Stimulated activated naive B cell treated with anti-CD40 and anti-IgM and Interleukin-4, amounts not matched to agents 10 μg/mL and 1 μg/mL and 100 μg/mL, for 72 hours (primary cell): ENCODE results near the gene DNASE2B.

Source experiments
- ATAC-seq, 2 donors: fragments of 150-1000 bp; cut with Tn5 transposase; replicated peaks; 2 replicates each; pipeline ENCODE4 v1.10.0; 2021; ENCODE audit warnings: moderate library complexity in 1 of 2
- DNase-seq: peaks from one replicate; pipeline ENCODE4 v3.0.0; 2021
- H3K27ac Mint-ChIP-seq: one replicate; pipeline ENCODE4 v1.8.0; 2022; ENCODE audit warnings: mild to moderate bottlenecking, mixed read lengths
- H3K27me3 Mint-ChIP-seq, 2 donors: one replicate each; pipeline ENCODE4 v1.8.0; 2022; ENCODE audit warnings: mixed read lengths in 2 of 2
- H3K36me3 Mint-ChIP-seq, 2 donors: one replicate each; pipeline ENCODE4 v1.8.0; 2022; ENCODE audit warnings: mixed read lengths in 2 of 2, mild to moderate bottlenecking in 1 of 2
- H3K4me1 Mint-ChIP-seq, 2 donors: one replicate each; pipeline ENCODE4 v1.8.0; 2022; ENCODE audit warnings: mixed read lengths in 2 of 2, mild to moderate bottlenecking in 1 of 2
- H3K4me3 Mint-ChIP-seq, 2 donors: one replicate each; pipeline ENCODE4 v1.8.0; 2022; ENCODE audit warnings: mild to moderate bottlenecking in 2 of 2, mixed read lengths in 2 of 2, moderate library complexity in 1 of 2
- H3K9me3 Mint-ChIP-seq, 2 donors: one replicate each; pipeline ENCODE4 v1.8.0; 2022; ENCODE audit warnings: mixed read lengths in 2 of 2, mild to moderate bottlenecking in 1 of 2

DNASE2B gene

GRCh38 chr1:84382127-84382526, 16.2 kb upstream of the DNASE2B start:
- ATAC-seq (no peak), DNase-seq (no peak)
- H3K36me3 Mint-ChIP-seq: no peaks in the 10 kb centered on the region
- peaks cover 0 to 4% of the 10 kb centered on the region in 2 donors for H3K27me3 Mint-ChIP-seq
- no peaks in the 10 kb centered on the region for H3K4me1 Mint-ChIP-seq
- H3K9me3 Mint-ChIP-seq: no peaks in the 10 kb centered on the region
- no peak overlapping the region for H3K4me3 Mint-ChIP-seq
- H3K27ac Mint-ChIP-seq: no peak overlapping the region

GRCh38 chr1:84385347-84385746, 12.9 kb upstream of the DNASE2B start:
- Mint-ChIP-seq H3K27ac (no peak overlapping the region), H3K9me3 (peaks cover 0 to 1% of the 10 kb centered on the region in 2 donors), H3K4me1 (peaks cover 11 to 14% of the 10 kb centered on the region in 2 donors), H3K27me3 (peaks cover 0 to 4% of the 10 kb centered on the region in 2 donors), H3K4me3 (no peak overlapping the region), H3K36me3 (no peaks in the 10 kb centered on the region)
- no peak for DNase-seq
- ATAC-seq: no peak

- Mint-ChIP-seq H3K9me3 (peaks cover 0 to 1% of the 10 kb centered on the region in 2 donors), H3K36me3 (no peaks in the 10 kb centered on the region), H3K4me3 (no peak overlapping the region), H3K27me3 (peaks cover 0 to 4% of the 10 kb centered on the region in 2 donors), H3K27ac (no peak overlapping the region), H3K4me1 (peaks cover 11 to 14% of the 10 kb centered on the region in 2 donors)
- DNase-seq (no peak), ATAC-seq (no peak)
These were observed 11.4 kb upstream of the DNASE2B start for GRCh38 chr1:84386716-84387479.

- no peak overlapping the region for H3K27ac Mint-ChIP-seq
- H3K4me3 Mint-ChIP-seq: no peak overlapping the region
- DNase-seq (no peak), ATAC-seq (no peak)
- H3K36me3 Mint-ChIP-seq: no peaks in the 10 kb centered on the region
- H3K4me1 Mint-ChIP-seq: peaks cover 11 to 14% of the 10 kb centered on the region in 2 donors
- H3K9me3 Mint-ChIP-seq: peaks cover 0 to 1% of the 10 kb centered on the region in 2 donors
- peaks cover 0 to 3% of the 10 kb centered on the region in 2 donors for H3K27me3 Mint-ChIP-seq
These were observed 10.7 kb upstream of the DNASE2B start for GRCh38 chr1:84387480-84388163.

GRCh38 chr1:84390226-84390625, 8.1 kb upstream of the DNASE2B start:
- no peaks in the 10 kb centered on the region for H3K27me3 Mint-ChIP-seq
- peaks cover 11 to 14% of the 10 kb centered on the region in 2 donors for H3K4me1 Mint-ChIP-seq
- H3K36me3 Mint-ChIP-seq: no peaks in the 10 kb centered on the region
- DNase-seq: no peak
- peaks cover 0 to 1% of the 10 kb centered on the region in 2 donors for H3K9me3 Mint-ChIP-seq
- no peak overlapping the region for H3K4me3 Mint-ChIP-seq
- H3K27ac Mint-ChIP-seq: no peak overlapping the region
- no peak for ATAC-seq

- DNase-seq (no peak), ATAC-seq (no peak)
- H3K27ac Mint-ChIP-seq: no peak overlapping the region
- H3K4me3 Mint-ChIP-seq: no peak overlapping the region
- no peaks in the 10 kb centered on the region for H3K9me3 Mint-ChIP-seq
- H3K4me1 Mint-ChIP-seq: no peaks in the 10 kb centered on the region
- no peaks in the 10 kb centered on the region for H3K27me3 Mint-ChIP-seq
- no peaks in the 10 kb centered on the region for H3K36me3 Mint-ChIP-seq
These were observed 2.9 kb downstream of the DNASE2B start for GRCh38 chr1:84401156-84401555.

- H3K27ac Mint-ChIP-seq: no peak overlapping the region
- H3K36me3 Mint-ChIP-seq: no peaks in the 10 kb centered on the region
- no peak overlapping the region for H3K4me3 Mint-ChIP-seq
- no peaks in the 10 kb centered on the region for H3K27me3 Mint-ChIP-seq
- H3K4me1 Mint-ChIP-seq: no peaks in the 10 kb centered on the region
- H3K9me3 Mint-ChIP-seq: no peaks in the 10 kb centered on the region
- ATAC-seq (no peak), DNase-seq (no peak)
These were observed 3.8 kb downstream of the DNASE2B start for GRCh38 chr1:84402060-84402459.

- Mint-ChIP-seq H3K4me1 (no peaks in the 10 kb centered on the region), H3K27ac (no peak overlapping the region), H3K36me3 (no peaks in the 10 kb centered on the region), H3K9me3 (no peaks in the 10 kb centered on the region), H3K4me3 (no peak overlapping the region), H3K27me3 (no peaks in the 10 kb centered on the region)
- no peak for DNase-seq
- ATAC-seq: no peak
These were observed 4.2 kb downstream of the DNASE2B start for GRCh38 chr1:84402501-84402900.

GRCh38 chr1:84403347-84403746, 5.1 kb downstream of the DNASE2B start:
- H3K4me1 Mint-ChIP-seq: no peaks in the 10 kb centered on the region

GRCh38 chr1:84406346-84406861, 8.1 kb downstream of the DNASE2B start:
- DNase-seq (no peak), ATAC-seq (no peak)
- no peaks in the 10 kb centered on the region for H3K9me3 Mint-ChIP-seq
- no peak overlapping the region for H3K4me3 Mint-ChIP-seq
- H3K36me3 Mint-ChIP-seq: no peaks in the 10 kb centered on the region
- H3K27me3 Mint-ChIP-seq: no peaks in the 10 kb centered on the region
- H3K27ac Mint-ChIP-seq: no peak overlapping the region
- H3K4me1 Mint-ChIP-seq: no peaks in the 10 kb centered on the region

More at GRCh38 chr1:84403347-84403746, 5.1 kb downstream of the DNASE2B start:
- ATAC-seq (no peak), DNase-seq (no peak)
- H3K4me3 Mint-ChIP-seq: no peak overlapping the region
- H3K9me3 Mint-ChIP-seq: no peaks in the 10 kb centered on the region
- H3K27me3 Mint-ChIP-seq: no peaks in the 10 kb centered on the region
- H3K27ac Mint-ChIP-seq: no peak overlapping the region
- no peaks in the 10 kb centered on the region for H3K36me3 Mint-ChIP-seq

- Mint-ChIP-seq H3K36me3 (no peaks in the 10 kb centered on the region), H3K27me3 (no peaks in the 10 kb centered on the region), H3K9me3 (no peaks in the 10 kb centered on the region), H3K4me3 (no peak overlapping the region), H3K27ac (no peak overlapping the region), H3K4me1 (no peaks in the 10 kb centered on the region)
- ATAC-seq: no peak
- no peak for DNase-seq
These were observed 9.2 kb downstream of the DNASE2B start for GRCh38 chr1:84407524-84407923.

GRCh38 chr1:84407958-84408422, 9.7 kb downstream of the DNASE2B start:
- DNase-seq (no peak), ATAC-seq (no peak)
- no peaks in the 10 kb centered on the region for H3K27me3 Mint-ChIP-seq

GRCh38 chr1:84409888-84410287, 11.6 kb downstream of the DNASE2B start:
- Mint-ChIP-seq H3K4me3 (no peak overlapping the region), H3K27me3 (no peaks in the 10 kb centered on the region), H3K4me1 (no peaks in the 10 kb centered on the region), H3K27ac (no peak overlapping the region), H3K9me3 (no peaks in the 10 kb centered on the region), H3K36me3 (no peaks in the 10 kb centered on the region)
- DNase-seq (no peak), ATAC-seq (no peak)

More at GRCh38 chr1:84407958-84408422, 9.7 kb downstream of the DNASE2B start:
- Mint-ChIP-seq H3K27ac (no peak overlapping the region), H3K9me3 (no peaks in the 10 kb centered on the region), H3K36me3 (no peaks in the 10 kb centered on the region), H3K4me3 (no peak overlapping the region), H3K4me1 (no peaks in the 10 kb centered on the region)

GRCh38 chr1:84410328-84411095, 12.2 kb downstream of the DNASE2B start:
- Mint-ChIP-seq H3K4me3 (no peak overlapping the region), H3K27me3 (no peaks in the 10 kb centered on the region), H3K27ac (no peak overlapping the region), H3K4me1 (no peaks in the 10 kb centered on the region), H3K9me3 (no peaks in the 10 kb centered on the region), H3K36me3 (no peaks in the 10 kb centered on the region)
- ATAC-seq (no peak), DNase-seq (no peak)
